ENCODE measurements around the gene C2.

GRCh38 chr6:31901953-31902643 lies 25.4 kb upstream of the C2 start, which contains the start of gene ZBTB12:
- TF ChIP-seq, protein P1, sequence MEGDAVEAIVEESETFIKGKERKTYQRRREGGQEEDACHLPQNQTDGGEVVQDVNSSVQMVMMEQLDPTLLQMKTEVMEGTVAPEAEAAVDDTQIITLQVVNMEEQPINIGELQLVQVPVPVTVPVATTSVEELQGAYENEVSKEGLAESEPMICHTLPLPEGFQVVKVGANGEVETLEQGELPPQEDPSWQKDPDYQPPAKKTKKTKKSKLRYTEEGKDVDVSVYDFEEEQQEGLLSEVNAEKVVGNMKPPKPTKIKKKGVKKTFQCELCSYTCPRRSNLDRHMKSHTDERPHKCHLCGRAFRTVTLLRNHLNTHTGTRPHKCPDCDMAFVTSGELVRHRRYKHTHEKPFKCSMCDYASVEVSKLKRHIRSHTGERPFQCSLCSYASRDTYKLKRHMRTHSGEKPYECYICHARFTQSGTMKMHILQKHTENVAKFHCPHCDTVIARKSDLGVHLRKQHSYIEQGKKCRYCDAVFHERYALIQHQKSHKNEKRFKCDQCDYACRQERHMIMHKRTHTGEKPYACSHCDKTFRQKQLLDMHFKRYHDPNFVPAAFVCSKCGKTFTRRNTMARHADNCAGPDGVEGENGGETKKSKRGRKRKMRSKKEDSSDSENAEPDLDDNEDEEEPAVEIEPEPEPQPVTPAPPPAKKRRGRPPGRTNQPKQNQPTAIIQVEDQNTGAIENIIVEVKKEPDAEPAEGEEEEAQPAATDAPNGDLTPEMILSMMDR (conservative IDR thresholded peaks at IDR 0.05), result no peak
- no peak for TF ChIP-seq ZFX (IDR thresholded peaks at IDR 0.05)
